D721Med (cell line): ENCODE measurements around the gene RCHY1.
"Not testable (repeated sequence)": the region's sequence is repeated elsewhere in the genome, so short reads cannot be mapped to it uniquely, and the experiment has no call there.

Experiments used
- DNase-seq: peaks from one replicate; pipeline ENCODE4 v3.0.0; 2011; ENCODE audit warnings: low spot score; ENCODE audit not compliant: insufficient read length
- FAIRE-seq: peaks from 2 replicates; lab custom pipeline; 2011; peaks lifted over from hg19 to GRCh38; lab: Jason Lieb, UNC
- CTCF ChIP-seq: IDR thresholded peaks from 2 replicates; pipeline ENCODE4 v1.5.1; 2012; ENCODE audit warnings: mild to moderate bottlenecking, control low read depth; ENCODE audit not compliant: insufficient read depth; ENCODE audit errors: missing control alignments

RCHY1 gene

GRCh38 chr4:75513526-75514130 lies 575 bp downstream of the RCHY1 start:
- DNase-seq, result no peak
- no peak for FAIRE-seq
- TF ChIP-seq CTCF, result no peak

DNA sequence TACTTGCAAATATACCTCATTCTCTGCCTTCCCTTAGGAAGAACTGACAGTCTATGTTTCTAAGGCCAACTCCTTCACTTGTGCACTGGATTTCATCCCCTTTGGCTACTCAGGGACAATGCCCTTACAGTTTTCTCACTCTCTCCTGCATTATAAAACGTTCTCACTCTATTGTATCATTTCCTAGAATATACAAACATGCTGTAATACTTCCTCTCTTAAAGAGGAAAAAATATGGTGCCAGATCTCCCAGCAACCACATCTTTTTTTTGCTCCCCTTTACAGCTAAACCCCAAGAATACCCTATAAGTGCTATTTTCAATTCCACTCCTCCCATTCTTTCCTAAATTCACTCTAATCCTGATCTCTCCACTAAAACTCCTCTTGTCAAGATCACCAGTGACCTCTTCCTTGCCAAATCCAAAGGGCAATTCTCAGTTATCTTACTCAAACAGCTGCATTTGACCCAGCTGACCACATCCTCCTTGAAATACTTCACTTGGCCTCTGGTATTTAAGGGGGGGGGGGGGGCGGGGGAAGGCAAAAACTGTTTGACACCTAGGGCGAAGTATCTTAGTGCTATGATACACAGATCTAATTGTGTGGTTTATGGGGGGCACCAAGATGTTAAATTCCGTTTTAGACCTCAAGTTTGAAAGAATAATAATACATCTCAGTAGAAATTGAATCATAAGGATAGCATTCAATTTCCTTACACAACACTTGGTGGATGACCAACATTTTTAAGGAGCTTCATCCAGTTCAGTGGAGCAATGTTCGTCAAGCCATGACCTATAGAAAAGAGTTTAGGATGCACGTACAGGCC lies 1.6 kb downstream of the RCHY1 start:
- FAIRE-seq (no peak), DNase-seq (no peak)
- no peak for TF ChIP-seq CTCF

GRCh38 chr4:75511841-75512240 lies 2.4 kb downstream of the RCHY1 start:
- TF ChIP-seq CTCF, result no peak
- DNase-seq (no peak), FAIRE-seq (no peak)

- DNase-seq, FAIRE-seq: not testable (repeated sequence)
These were observed 4.6 kb downstream of the RCHY1 start for GRCh38 chr4:75509592-75509991.

GRCh38 chr4:75505630-75506029 lies 8.6 kb downstream of the RCHY1 start:
- FAIRE-seq (no peak), DNase-seq (no peak)
- no peak for TF ChIP-seq CTCF

DNA sequence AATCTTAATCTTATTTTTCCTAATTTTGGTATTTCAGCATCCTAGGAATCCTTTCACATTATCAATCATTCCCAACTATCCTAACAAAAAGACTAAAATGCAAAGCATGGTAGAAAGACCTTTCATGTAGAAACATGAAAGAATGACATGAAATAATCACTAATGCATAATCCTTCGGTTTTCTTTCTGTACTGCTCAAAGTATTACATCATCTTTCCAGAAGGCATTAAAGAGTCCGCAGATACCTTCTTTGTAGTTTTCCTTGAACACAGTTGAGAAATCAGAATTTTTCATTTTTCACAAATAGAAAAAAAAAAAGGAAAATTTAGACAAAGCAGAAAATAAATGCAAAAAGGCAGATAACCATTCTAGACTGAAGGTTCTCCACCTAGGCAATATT lies 11.5 kb downstream of the RCHY1 start:
- FAIRE-seq (no peak), DNase-seq (no peak)
- TF ChIP-seq CTCF, result no peak

DNA sequence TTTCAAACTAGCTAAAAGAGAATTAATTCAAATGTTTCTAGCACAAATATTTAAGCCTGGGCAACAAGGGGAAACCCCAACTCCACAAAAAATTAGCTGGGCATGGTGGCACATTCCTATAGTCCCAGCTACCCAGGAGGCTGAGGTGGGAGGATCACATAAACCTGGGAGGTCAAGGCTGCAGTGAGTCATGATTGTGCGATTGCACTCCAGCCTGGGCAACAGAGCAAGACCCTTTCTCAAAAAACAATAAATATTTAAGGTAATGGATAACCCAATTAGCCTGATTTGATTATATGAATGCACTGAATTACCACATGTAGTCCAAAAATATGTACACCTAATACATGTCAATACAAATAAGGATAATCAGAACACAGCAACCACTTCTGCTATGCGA lies 14.3 kb downstream of the RCHY1 start:
- no peak for TF ChIP-seq CTCF
- DNase-seq, result no peak
- FAIRE-seq, result no peak
